Ectodermal cell (in vitro differentiated cells): ENCODE results near the gene LRP6.

Experiments used
- H3K27ac ChIP-seq: 2 replicates; pipeline ENCODE4 v1.7.0; 2013; ENCODE audit warnings: mild to moderate bottlenecking, low read depth, low read length; ENCODE audit not compliant: insufficient read depth, poor library complexity, severe bottlenecking
- H3K27me3 ChIP-seq: 2 replicates; pipeline ENCODE4 v1.7.0; 2013; ENCODE audit warnings: mild to moderate bottlenecking, low read length; ENCODE audit not compliant: insufficient read depth, control insufficient read depth, poor library complexity, severe bottlenecking
- H3K36me3 ChIP-seq: one replicate; pipeline ENCODE4 v1.7.0; 2013; ENCODE audit warnings: low read length; ENCODE audit not compliant: control insufficient read depth, insufficient read depth
- H3K4me1 ChIP-seq: one replicate; pipeline ENCODE4 v1.7.0; 2013; ENCODE audit warnings: low read length; ENCODE audit not compliant: control insufficient read depth, insufficient read depth
- H3K4me3 ChIP-seq: 2 replicates; pipeline ENCODE4 v1.7.0; 2013; ENCODE audit warnings: low read depth, low read length, control low read depth; ENCODE audit not compliant: insufficient read depth
- H3K9me3 ChIP-seq: 2 replicates; pipeline ENCODE4 v1.7.0; 2013; ENCODE audit warnings: mild to moderate bottlenecking, low read length, moderate library complexity; ENCODE audit not compliant: control insufficient read depth
- WGBS, 2 experiments: methylation state at CpG; one replicate each; pipeline ENCODE4 v1.1.7; 2013; ENCODE audit warnings: missing lambda C conversion rate in 2 of 2; 5-methylcytosine and 5-hydroxymethylcytosine counted together

Gene LRP6

GRCh38 chr12:12191008-12191407 is 75.8 kb downstream of the LRP6 start:
- no peak overlapping the region for H3K27ac ChIP-seq
- WGBS, 2 experiments, result 95% methylated on average over 4 of the region's 4 CpGs
- no peak overlapping the region for H3K4me3 ChIP-seq
- H3K4me1 ChIP-seq, result no peaks in the 10 kb centered on the region
- peaks cover 4% of the 10 kb centered on the region for H3K36me3 ChIP-seq
- no peaks in the 10 kb centered on the region for H3K27me3 ChIP-seq
- H3K9me3 ChIP-seq, result no peaks in the 10 kb centered on the region

GRCh38 chr12:12190087-12190809 is 76.6 kb downstream of the LRP6 start:
- H3K27ac ChIP-seq, result no peak overlapping the region
- H3K27me3 ChIP-seq, result no peaks in the 10 kb centered on the region
- WGBS, 2 experiments, result 85 to 96% methylated on average over 1 of the region's 1 CpG
- H3K4me1 ChIP-seq, result no peaks in the 10 kb centered on the region
- no peaks in the 10 kb centered on the region for H3K9me3 ChIP-seq
- H3K4me3 ChIP-seq, result no peak overlapping the region
- H3K36me3 ChIP-seq, result no peaks in the 10 kb centered on the region

DNA sequence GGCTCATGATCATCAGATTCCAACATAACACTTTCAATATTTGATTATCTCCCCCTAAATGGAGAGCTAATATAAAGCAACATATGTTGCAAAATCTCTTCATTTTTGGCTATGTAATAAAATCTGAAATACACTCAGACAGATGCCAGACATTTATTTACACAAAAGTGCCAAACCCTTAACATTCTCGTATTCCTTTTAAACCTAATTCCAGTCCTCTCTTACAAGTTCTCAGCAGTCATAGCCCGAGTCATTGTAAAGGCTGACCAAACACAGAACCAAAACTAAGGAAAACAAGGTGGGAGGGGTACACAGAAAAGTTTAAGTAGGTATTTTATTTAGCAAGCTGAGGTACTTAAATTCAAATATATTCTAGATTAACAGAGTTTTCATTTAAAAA is 81.4 kb downstream of the LRP6 start:
- WGBS, 2 experiments, result 95 to 100% methylated on average over 1 of the region's 2 CpGs

GRCh38 chr12:12182703-12183365 is 84.0 kb downstream of the LRP6 start:
- H3K36me3 ChIP-seq, result peaks cover 2% of the 10 kb centered on the region
- peaks cover 4% of the 10 kb centered on the region for H3K4me1 ChIP-seq
- WGBS, 2 experiments, result 84 to 92% methylated on average over 1 of the region's 1 CpG
- no peaks in the 10 kb centered on the region for H3K9me3 ChIP-seq
- no peak overlapping the region for H3K4me3 ChIP-seq
- no peak overlapping the region for H3K27ac ChIP-seq
- H3K27me3 ChIP-seq, result no peaks in the 10 kb centered on the region

More for the DNA sequence above, 81.4 kb downstream of the LRP6 start:
- Histone ChIP-seq H3K4me3 (no peak overlapping the region), H3K27ac (no peak overlapping the region), H3K27me3 (no peaks in the 10 kb centered on the region), H3K36me3 (no peaks in the 10 kb centered on the region), H3K4me1 (peaks cover 4% of the 10 kb centered on the region), H3K9me3 (no peaks in the 10 kb centered on the region)

GRCh38 chr12:12181511-12181910 is 85.3 kb downstream of the LRP6 start:
- Histone ChIP-seq H3K27me3 (no peaks in the 10 kb centered on the region), H3K27ac (no peak overlapping the region)
- 95 to 100% methylated on average over 1 of the region's 1 CpG for WGBS, 2 experiments

DNA sequence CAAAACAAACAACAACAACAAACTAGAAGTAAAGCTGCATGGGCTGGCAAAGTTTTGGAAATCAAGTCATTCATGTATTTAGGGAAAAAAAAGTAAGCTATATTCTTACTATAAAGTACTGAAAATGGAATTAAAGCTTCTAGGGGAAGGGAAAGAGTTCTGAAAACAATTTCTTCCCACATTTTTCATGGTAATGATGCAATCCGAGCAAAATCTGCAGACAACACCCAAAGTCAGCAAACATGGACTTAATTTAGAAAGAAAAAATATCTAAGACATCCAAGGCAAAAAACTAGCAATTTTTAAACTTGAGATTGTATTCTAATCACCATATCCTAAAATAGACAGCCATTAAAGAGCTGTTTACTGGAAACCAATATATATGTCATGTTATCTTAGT is 86.3 kb downstream of the LRP6 start:
- Histone ChIP-seq H3K36me3 (peaks cover 2% of the 10 kb centered on the region), H3K4me3 (no peak overlapping the region), H3K27me3 (no peaks in the 10 kb centered on the region), H3K9me3 (no peaks in the 10 kb centered on the region), H3K27ac (no peak overlapping the region), H3K4me1 (peaks cover 4% of the 10 kb centered on the region)
- 83 to 100% methylated on average over 1 of the region's 1 CpG for WGBS, 2 experiments

More at GRCh38 chr12:12181511-12181910, 85.3 kb downstream of the LRP6 start:
- Histone ChIP-seq H3K4me3 (no peak overlapping the region), H3K36me3 (peaks cover 2% of the 10 kb centered on the region), H3K4me1 (peaks cover 4% of the 10 kb centered on the region), H3K9me3 (no peaks in the 10 kb centered on the region)

- WGBS, 2 experiments, result 46 to 77% methylated on average over 1 of the region's 1 CpG
- peaks cover 4% of the 10 kb centered on the region for H3K4me1 ChIP-seq
- H3K4me3 ChIP-seq, result no peak overlapping the region
- no peaks in the 10 kb centered on the region for H3K9me3 ChIP-seq
- no peak overlapping the region for H3K27ac ChIP-seq
- peaks cover 2% of the 10 kb centered on the region for H3K36me3 ChIP-seq
- no peaks in the 10 kb centered on the region for H3K27me3 ChIP-seq
Measured at GRCh38 chr12:12180136-12180535, 86.7 kb downstream of the LRP6 start.

DNA sequence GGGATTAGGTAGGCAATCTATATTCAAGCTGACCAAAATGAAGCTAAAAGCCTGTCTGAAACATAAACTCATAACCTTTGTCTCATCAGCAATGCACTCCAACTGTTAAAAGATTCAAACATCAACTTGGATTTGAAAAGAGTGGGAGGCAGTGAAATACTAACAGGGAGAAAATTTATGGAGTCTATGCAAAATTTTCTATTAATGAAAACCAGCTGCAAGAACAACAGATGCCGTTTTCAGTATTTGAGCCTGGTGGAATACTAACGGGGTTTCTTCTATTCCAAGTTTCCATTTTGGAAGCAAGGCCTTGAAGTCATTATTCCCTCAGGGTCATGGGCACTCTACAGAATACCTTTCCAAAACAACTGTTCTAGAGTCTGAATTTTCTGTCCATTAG is 88.3 kb downstream of the LRP6 start:
- H3K4me1 ChIP-seq, result no peaks in the 10 kb centered on the region
- no peak overlapping the region for H3K27ac ChIP-seq
- no peak overlapping the region for H3K4me3 ChIP-seq
- no peaks in the 10 kb centered on the region for H3K27me3 ChIP-seq
- H3K9me3 ChIP-seq, result no peaks in the 10 kb centered on the region
- peaks cover 2% of the 10 kb centered on the region for H3K36me3 ChIP-seq
- 93 to 97% methylated on average over 2 of the region's 2 CpGs for WGBS, 2 experiments

- Histone ChIP-seq H3K36me3 (peaks cover 2% of the 10 kb centered on the region), H3K27ac (no peak overlapping the region), H3K9me3 (no peaks in the 10 kb centered on the region), H3K27me3 (no peaks in the 10 kb centered on the region), H3K4me3 (no peak overlapping the region), H3K4me1 (no peaks in the 10 kb centered on the region)
- 93 to 94% methylated on average over 3 of the region's 3 CpGs for WGBS, 2 experiments
Measured at GRCh38 chr12:12176402-12176801, 90.4 kb downstream of the LRP6 start.

- Histone ChIP-seq H3K4me3 (no peak overlapping the region), H3K4me1 (no peaks in the 10 kb centered on the region), H3K9me3 (no peaks in the 10 kb centered on the region), H3K27ac (no peak overlapping the region), H3K27me3 (no peaks in the 10 kb centered on the region), H3K36me3 (no peaks in the 10 kb centered on the region)
- 96 to 97% methylated on average over 1 of the region's 1 CpG for WGBS, 2 experiments
Measured at GRCh38 chr12:12171991-12172511, 94.8 kb downstream of the LRP6 start.
